ENCODE measurements around the gene AGRN.
"Not testable (repeated sequence)": the region's sequence is repeated elsewhere in the genome, so short reads cannot be mapped to it uniquely, and the experiment has no call there.

AGRN gene

DNA sequence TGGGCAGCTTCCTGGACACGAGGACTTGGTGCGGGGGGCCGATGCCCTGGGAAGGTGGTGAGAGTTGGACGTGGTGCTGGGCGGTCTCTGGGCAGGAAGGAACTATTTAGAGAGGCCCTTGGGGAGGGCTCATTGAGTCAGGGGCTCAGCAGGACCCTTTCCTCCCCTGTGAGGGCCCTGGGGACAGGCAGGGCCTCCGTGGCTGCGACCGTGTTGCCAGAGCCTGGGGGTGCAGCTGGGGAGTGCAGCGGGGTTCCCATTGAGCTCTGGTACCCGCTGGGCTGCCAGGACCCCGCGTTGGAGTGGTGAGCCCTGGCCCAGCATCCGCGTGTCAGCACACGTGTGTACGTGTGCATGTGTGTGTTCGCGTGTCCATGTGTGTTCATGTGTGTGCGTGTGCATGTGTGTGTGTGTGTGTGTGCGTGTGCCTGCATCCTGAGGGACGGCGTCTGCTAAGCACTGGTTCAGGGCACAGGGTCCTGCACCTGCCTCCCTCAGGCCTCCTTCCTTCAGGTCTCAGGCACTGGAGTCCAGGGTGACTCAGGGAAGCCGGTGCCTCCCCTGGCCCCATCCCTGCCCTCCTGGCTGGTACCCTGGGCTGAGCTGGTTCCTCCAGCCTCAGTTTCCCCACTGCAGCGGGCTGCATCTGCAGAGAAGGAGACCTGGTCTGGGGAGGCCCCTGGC lies 43.5 kb downstream of the AGRN start:
- peak overlapping the region; percentile 6; the same call in 1 of the 2 replicates for H3K4me3 ChIP-seq (ENCODE audit: low read length)
- TF ChIP-seq ZNF274 (IDR thresholded peaks at IDR 0.05; ENCODE audit: low read depth, low read length): no peak

DNA sequence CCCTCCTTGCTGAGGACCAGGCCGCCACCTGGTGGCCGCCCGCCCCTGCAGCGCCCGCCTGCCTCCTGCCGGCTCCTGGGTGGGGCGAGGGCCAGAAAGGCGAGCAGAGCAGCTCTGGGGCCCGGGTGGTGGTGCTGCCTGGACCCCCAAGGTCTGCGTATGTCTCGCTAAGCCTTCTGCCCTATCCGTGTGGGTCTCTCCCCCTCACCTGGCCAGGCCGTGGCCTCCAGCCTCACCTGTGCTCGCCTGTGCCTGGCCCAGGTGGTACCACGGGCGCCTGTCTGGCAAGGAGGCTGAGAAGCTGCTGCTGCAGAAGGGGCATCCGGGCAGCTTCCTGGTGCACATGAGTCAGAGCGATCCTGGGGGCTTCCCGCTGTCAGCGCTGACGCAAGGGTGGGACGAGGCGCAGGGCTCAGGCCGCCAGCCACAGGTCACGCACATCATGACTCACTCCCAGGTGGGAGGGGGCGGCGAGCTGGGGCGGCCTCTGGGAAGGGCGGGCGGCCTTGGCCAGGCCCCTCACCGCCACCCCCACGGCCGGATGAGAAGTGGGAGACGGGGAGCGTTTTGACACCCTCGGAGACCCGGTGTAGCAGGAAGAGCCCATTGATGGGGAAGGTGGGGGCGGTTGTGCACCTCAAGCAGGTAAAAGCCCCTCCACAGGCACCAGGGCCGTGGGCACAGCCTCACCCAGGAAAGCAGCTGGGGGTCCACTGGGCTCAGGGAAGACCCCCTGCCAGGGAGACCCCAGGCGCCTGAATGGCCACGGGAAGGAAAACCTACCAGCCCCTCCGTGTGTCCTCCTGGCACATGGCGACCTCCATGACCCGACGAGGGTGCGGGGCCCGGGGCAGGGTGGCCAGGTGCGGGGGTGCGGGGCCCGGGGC lies 44.3 kb downstream of the AGRN start:
- no peak for TF ChIP-seq ZNF274 (IDR thresholded peaks at IDR 0.05; ENCODE audit: low read depth, low read length)
- peak overlapping the region; percentile 27; the same call in 1 of the 2 replicates for H3K4me3 ChIP-seq (ENCODE audit: low read length)

DNA sequence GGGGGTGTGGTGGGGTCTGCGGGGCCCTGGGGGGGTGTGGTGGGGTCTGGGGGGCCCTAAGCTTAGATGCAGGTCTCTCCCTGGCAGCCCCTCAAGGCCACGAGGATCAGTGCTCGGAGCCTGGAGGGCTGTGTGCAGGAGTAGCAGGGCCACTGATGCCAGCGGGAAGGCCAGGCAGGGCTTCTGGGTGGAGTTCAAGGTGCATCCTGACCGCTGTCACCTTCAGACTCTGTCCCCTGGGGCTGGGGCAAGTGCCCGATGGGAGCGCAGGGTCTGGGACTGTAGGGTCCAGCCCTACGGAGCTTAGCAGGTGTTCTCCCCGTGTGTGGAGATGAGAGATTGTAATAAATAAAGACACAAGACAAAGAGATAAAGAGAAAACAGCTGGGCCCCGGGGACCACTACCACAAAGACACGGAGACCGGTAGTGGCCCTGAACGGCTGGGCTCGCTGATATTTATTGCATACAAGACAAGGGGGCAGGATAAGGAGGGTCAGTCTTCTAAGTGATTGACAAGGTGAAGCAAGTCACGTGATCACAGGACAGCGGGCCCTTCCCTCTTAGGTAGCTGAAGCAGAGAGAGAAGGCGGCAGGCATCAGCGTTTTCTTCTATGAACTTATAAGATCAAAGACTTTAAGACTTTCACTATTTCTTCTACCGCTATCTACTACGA lies 45.5 kb downstream of the AGRN start:
- no peak overlapping the region for H3K4me3 ChIP-seq (ENCODE audit: low read length)

DNA sequence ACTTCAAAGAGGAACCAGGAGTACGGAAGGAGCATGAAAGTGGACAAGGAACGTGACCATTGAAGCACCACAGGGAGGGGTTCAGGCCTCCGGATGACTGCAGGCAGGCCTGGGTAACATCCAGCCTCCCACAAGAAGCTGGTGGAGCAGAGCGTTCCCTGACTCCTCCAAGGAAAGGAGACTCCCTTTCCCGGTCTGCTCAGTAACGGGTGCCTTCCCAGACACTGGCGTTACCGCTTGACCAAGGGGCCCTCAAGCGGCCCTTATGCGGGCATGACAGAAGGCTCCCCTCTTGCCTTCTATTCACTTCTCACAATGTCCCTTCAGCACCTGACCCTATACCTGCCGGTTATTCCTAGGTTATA lies 46.0 kb downstream of the AGRN start:
- not testable (repeated sequence) for H3K4me3 ChIP-seq (ENCODE audit: low read length)

More for the DNA sequence above, 45.5 kb downstream of the AGRN start:
- TF ChIP-seq ZNF274 (IDR thresholded peaks at IDR 0.05; ENCODE audit: low read depth, low read length): no peak

DNA sequence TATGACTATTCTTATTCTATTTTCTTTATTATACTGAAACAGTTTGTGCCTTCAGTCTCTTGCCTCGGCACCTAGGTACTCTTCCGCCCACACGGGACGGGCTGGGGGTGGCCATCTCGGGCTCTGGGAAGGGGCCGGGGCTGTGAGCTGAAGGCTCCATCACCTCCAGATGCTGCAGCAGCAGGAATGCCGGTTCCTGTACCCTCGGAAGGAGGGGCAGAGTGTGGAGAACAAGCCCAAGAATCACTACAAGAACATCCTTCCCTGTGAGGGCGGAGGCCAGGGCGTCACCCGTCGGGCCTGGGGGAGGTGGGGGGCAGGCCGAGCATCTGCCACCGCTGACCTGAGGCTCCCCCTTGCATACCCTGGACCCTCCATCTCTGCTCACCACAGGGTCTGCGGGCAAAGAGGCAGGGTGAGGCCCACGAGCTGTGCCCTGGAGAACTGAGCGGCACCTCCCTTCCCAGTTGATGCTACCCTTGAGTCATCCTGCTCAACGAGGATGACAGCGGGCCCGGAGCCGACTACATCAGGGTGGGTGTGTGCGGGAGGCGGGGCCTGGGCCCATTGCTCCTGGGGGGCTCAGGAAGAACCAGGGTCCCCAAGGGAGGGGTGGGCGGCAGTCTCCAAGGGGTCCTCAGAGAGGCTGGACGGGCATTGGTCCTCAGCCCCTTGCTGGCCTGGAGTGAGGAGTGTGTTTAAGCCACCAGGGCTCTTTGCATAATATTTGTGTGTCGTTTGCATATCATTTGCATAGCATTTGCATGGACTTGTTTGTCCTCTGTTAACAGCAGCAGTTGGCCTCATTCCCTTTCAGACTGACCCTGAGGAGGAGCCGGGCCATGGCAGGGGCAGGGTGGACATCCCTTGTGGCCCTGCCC lies 46.7 kb downstream of the AGRN start:
- no peak for TF ChIP-seq ZNF274 (IDR thresholded peaks at IDR 0.05; ENCODE audit: low read depth, low read length)
- no peak overlapping the region for H3K4me3 ChIP-seq (ENCODE audit: low read length)

DNA sequence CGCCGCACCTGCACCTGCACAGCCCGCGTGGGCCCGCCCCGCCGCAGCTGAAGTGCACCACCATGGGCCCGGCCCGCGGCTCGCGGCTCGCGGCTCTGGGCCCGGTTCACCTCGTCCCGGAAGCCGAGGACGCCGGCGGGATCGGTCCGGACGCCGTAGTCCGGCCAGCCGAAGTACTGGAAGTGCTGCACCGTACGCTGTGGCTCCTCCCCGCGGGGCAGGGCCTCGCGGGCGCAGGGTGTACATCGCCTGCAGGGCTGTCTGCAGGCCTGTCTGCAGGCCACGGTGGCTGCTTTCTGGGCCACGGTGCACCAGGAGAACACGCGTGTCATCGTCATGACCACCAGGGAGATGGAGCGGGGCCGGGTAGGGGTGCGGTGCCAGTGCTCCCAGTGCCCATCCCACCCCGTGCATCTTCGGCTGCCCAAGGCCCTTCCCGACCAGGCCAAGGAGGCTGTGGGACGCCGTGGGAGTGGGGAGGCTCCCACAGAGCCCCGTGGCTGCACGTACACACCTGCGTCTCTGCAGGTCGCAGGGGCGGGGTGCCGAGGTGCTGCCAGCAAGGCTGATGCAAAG lies 47.5 kb downstream of the AGRN start:
- TF ChIP-seq ZNF274 (IDR thresholded peaks at IDR 0.05; ENCODE audit: low read depth, low read length): no peak
- no peak overlapping the region for H3K4me3 ChIP-seq (ENCODE audit: low read length)

DNA sequence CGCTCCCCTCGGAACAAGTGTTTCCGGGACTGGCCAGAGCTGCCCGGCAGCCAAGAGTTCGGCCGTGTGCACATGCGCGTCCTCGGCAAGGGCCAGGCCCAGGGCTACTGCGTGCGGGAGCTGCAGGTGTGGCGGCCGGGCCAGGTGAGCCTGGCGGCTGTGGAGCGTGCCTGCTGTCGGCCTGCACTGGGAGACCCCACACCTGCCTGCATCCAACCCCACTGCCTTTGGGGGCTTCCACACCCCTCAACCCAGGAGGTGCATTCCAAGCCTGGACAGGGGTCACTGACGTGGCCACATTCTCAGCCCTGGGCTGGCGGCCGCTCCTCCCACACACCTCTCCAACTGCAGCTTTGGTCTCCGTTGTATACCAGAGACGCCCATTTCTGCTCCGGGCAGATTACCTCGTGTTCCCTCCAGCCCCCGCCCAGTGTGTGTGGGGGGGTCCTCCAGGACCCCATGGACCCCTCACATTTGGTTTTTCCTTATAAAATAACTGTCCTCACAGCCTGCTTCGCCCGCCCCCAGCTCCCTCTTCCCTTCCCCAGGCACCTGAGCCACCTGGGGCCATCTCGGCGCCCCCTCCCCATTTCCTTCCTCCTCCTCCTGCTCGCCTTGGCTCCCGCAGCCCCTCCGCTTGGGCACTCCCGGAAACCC lies 48.1 kb downstream of the AGRN start:
- no peak for TF ChIP-seq ZNF274 (IDR thresholded peaks at IDR 0.05; ENCODE audit: low read depth, low read length)
- no peak overlapping the region; the same call in 1 of the 2 replicates for H3K4me3 ChIP-seq (ENCODE audit: low read length)

DNA sequence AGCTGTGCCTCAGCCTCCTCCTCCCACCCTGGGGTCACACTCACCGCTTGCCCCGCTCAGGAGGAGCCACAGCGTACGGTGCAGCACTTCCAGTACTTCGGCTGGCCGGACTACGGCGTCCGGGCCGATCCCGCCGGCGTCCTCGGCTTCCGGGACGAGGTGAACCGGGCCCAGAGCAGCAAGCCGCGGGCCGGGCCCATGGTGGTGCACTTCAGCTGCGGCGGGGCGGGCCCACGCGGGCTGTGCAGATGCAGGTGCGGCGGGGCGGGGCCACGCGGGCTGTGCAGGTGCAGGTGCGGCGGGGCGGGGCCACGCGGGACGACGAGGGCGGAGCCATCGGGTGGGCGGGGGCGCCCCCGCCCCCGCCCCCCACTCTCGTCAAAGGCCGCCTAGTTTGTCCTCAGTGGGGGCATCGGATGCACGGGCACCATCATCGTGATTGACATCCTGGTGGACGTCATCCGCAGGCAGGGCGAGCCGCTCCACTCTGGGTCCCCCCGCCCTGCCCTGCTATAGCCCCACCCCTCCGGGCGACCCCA lies 48.7 kb downstream of the AGRN start:
- no peak overlapping the region; the same call in 1 of the 2 replicates for H3K4me3 ChIP-seq (ENCODE audit: low read length)
- TF ChIP-seq ZNF274 (IDR thresholded peaks at IDR 0.05; ENCODE audit: low read depth, low read length): no peak

DNA sequence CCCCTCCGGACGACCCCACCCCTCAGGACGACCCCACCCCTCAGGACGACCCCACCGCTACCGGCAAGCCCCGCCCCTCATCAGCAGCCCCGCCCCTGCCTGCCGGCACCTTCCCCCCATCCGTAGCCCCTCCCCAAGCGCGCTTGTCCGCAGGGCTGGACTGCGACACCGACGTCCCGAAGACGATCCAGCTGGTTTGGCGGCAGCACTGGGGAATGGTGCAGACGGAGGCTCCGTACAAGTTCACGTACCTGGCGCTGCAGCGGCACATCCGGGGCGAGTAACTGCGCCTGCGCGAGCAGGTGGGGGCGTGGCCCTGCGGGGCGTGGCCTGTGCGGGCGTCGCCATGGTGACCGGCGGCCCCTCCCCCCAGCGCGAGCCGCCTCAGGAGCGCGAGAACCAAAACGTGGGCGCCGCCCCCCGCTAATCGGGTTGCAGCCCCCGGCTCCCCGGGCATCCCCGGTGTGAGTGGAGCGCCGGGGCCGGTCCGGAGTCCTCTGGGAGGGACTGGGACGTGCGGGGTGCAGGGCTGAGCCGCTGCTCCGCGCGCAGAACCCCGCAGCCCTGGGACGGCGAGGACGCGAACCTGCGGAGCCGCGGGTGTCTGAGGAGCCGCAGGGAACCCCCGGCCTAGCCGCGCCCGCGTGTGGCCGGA lies 49.3 kb downstream of the AGRN start:
- no peak for TF ChIP-seq ZNF274 (IDR thresholded peaks at IDR 0.05; ENCODE audit: low read depth, low read length)

DNA sequence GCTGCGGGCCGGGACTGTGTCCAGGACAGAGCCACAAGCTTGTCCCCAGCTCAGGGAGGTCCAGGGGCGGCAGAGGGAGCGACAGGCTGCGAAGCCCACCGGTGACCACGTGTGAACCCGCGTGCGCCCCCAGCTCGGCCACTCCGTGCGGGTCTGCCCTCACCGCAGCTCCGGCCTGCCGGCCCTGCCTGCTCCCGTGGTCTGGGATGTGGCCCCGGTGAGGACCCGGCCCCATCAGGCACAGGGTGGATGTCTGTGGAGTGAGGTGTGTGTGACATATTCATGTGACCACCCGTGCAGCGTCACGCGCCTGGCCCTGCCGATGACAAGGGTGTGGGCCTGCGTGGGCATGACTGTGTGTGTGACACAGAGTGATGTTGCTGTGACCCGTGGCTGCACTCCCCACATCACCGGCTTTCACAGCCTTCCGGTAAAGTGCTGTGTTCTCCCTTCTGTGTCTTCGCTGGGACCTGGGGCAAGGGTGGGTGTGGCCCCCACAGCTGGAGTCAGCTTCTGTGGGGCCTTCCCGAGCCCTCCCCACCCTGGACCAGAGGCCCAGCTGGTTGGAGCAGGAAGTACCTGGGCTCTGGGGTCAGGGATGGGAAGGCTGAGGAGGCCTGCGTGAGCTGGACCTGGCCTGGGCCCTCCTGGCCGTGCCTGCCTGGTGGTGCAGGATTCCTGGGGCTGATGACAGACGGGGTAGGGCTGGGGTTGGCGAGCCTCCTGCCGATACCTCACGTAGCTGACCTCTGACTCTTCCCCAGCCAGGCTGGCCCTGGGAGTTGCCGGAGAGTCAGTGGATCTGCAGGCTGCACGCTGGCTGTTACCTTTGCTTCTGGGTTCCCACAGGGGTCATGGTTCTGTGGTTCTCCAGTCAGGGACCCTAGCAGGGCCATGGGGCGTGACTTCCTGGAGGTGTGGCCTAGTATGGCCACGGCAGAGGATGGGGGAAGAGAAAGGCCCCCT lies 50.1 kb downstream of the AGRN start:
- no peak overlapping the region; the same call in 1 of the 2 replicates for H3K4me3 ChIP-seq (ENCODE audit: low read length)
- TF ChIP-seq ZNF274 (IDR thresholded peaks at IDR 0.05; ENCODE audit: low read depth, low read length): no peak

More for the DNA sequence above, 49.3 kb downstream of the AGRN start:
- peak overlapping the region; percentile 70 for H3K4me3 ChIP-seq (ENCODE audit: low read length)

Measured in GM08714 (cell line).